HG02870 (cell line): Measurements from ENCODE around the gene FARP1.
"Not testable (repeated sequence)": the region's sequence is repeated elsewhere in the genome, so short reads cannot be mapped to it uniquely, and the experiment has no call there.

Experiments used
- ATAC-seq: cut with Tn5 transposase; IDR thresholded peaks from one replicate; pipeline ENCODE4 v1.9.1; 2021; ENCODE audit warnings: mild to moderate bottlenecking, moderate library complexity; ENCODE audit not compliant: unreplicated experiment

FARP1 gene

GRCh38 chr13:98410612-98411011 is 267.7 kb downstream of the FARP1 start:
- ATAC-seq = no peak

- no peak for ATAC-seq
Measured at GRCh38 chr13:98411013-98411412, 268.1 kb downstream of the FARP1 start.

- no peak for ATAC-seq
Measured at GRCh38 chr13:98411617-98412265, 268.8 kb downstream of the FARP1 start.

DNA sequence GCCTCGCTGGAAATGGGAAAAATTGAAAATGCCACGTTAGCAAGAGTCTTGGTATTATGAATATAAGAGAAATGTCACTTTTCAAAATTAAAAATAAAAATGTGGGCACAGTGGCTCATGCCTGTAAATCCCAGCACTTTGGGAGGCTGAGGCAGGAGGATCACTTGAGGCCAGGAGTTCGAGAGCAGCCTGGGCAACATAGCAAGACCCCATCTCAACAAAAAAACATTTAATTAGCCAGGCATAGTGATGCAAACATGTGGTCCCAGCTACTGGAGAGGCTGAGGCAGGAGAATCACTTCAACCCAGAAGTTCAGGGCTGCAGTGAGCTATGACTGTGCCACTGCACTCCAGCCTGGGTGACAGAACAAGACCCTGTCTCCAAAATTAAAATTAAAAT is 270.4 kb downstream of the FARP1 start:
- not testable (repeated sequence) for ATAC-seq

GRCh38 chr13:98413796-98414195 is 270.9 kb downstream of the FARP1 start:
- ATAC-seq = no peak

GRCh38 chr13:98415326-98416070 is 272.6 kb downstream of the FARP1 start:
- no peak for ATAC-seq

- no peak for ATAC-seq
Measured at GRCh38 chr13:98416408-98416807, 273.5 kb downstream of the FARP1 start.

- no peak for ATAC-seq
Measured at GRCh38 chr13:98419786-98420553, 277.1 kb downstream of the FARP1 start.

DNA sequence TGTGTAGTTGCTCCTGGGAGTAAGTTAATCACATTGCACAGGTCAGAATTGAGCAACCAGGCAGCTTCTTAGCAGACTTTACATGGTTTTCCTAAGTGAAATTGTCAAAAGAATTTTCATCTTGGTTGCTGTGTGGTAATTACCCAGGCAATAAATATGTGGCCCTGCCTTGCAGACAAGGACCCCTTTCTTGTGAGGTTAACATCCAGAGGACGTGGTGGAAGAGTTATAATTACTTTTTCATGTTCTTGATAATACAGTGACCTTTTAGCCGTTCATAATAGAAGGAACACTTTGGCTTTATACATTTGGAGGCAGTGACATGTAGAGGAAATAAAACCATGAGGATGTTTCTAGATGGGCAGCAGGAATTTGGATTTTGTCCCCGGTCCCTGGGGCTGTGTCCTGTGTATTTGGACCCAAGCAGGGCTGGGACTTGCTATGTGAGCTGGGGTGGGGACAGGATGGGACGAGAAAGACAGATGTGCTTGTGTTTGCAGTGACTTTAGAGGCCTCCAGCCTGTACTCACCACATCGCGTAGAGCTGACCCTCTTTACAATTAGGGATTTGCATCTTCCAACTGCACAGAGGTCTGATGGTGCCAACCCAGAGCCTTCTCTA is 277.8 kb downstream of the FARP1 start:
- ATAC-seq = no peak

- ATAC-seq = no peak
Measured at GRCh38 chr13:98422046-98422445, 279.2 kb downstream of the FARP1 start.

GRCh38 chr13:98423417-98423816 is 280.5 kb downstream of the FARP1 start:
- no peak for ATAC-seq

- ATAC-seq = no peak
Measured at GRCh38 chr13:98427331-98427995, 284.6 kb downstream of the FARP1 start.

DNA sequence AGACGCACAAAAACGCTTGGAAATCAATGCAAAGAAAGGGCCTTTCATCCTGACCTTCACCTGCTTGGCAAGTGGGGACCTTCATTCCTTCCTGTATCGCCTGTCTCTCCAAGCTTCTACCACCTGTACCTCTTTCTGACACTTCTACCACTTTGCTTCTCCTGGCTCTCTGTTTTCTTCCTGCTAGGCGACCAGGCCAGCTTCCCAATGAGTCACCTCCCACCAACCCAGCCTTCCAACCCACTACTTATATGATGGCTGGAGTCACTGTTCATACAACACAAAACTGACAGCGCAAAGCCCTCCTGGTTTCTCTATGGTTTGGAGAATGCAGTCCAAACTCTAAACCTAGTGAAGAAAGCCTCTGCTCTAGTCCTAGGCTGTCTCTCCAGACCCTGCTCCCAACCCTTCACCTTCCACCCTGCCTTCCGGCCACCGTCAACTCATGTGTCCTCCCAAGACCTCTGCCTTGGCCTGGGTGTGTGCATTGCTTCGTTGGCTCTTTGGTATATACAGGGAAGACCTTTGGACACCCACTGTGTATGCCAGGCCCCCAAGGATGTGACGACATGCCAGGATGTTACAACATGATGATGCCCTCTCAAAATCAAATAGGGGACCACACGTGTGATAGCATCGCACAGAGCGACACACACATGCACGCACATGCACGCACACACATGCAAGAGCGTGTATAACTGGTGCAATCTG is 285.5 kb downstream of the FARP1 start:
- no peak for ATAC-seq

DNA sequence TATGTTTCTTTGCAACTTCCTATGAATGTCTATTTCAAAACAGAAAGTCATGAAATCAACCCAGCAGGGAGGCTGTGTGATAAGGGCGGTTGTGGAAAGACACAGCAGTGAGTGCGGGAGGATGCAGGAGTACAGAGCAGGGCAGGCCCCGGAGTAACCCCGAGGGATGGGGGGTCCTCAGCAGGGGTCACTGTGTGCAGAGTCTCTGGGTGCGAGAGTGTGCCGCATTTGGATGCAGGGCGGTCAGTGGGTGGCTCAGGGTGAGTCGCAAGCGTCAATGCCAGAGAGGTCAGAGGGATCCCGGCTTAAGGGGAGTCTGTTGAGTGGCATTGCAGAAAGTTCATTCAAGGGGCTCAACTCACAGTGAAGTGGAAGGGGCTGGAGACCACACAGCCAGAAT is 286.2 kb downstream of the FARP1 start:
- no peak for ATAC-seq

GRCh38 chr13:98429531-98429930 is 286.6 kb downstream of the FARP1 start:
- no peak for ATAC-seq

GRCh38 chr13:98429977-98430736 is 287.3 kb downstream of the FARP1 start:
- ATAC-seq = no peak

DNA sequence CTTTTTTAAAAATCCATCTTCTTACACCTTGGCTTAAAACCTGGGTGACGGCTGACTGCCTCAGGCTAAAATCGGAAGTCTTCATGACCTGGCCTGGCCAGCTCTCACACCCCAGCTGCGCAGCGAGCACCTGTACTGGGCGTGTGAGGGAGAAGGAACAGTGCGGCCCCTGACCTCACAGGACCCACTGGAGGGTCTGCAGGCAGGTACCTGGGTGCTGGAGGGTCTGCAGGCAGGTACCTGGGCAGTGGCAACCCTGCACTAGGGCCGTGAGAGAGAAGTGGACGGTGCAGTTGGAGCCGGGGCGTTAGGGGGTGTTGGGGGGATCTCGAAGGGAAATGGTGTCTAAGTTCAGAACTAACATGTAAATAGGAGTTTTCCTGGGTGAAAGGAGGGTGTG is 289.7 kb downstream of the FARP1 start:
- no peak for ATAC-seq

DNA sequence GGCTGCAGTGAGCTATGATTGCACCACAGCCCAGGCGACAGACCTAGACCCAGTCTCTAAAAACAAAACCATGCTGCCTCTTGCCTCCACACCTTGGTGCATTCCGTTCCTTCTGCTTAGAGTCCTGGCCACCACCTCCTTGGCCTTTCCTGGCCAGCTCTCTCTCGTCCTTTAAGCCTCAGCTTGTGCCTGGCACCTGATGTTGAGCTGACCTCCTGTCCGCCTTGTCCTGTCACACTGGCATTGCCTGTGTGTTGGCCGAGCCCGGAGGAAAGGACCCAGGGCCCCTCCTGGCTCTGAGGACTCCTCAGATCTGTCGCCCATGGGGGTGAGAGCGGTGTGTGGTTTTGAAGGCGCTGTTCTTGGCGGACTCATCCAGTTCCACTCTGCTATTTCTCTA is 290.8 kb downstream of the FARP1 start:
- ATAC-seq = no peak

DNA sequence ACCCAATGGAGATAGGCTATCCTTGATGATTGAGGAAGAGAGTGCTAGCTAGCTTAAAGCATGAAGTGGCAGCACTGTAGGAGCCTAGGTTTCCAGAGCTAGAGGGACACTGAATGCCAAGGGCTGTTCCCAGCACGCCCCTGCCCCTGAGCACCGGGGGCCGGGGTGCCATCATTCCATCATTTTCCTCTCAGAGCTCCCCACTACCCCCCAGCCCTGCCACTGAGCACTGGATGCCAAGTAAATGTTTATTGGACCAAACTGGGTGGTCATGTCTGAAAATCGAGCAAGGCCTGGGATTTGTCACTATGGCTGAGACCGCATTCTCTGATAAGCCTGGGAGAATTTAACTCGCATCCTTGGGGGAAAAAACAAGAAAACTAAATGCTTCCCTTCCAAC is 291.2 kb downstream of the FARP1 start:
- no peak for ATAC-seq

GRCh38 chr13:98435376-98435775 is 292.5 kb downstream of the FARP1 start:
- ATAC-seq = no peak
